ENCODE measurements around the gene SNX25.
A peak's percentile ranks its signal among the peaks of the same experiment; 100 is the strongest.

DNA sequence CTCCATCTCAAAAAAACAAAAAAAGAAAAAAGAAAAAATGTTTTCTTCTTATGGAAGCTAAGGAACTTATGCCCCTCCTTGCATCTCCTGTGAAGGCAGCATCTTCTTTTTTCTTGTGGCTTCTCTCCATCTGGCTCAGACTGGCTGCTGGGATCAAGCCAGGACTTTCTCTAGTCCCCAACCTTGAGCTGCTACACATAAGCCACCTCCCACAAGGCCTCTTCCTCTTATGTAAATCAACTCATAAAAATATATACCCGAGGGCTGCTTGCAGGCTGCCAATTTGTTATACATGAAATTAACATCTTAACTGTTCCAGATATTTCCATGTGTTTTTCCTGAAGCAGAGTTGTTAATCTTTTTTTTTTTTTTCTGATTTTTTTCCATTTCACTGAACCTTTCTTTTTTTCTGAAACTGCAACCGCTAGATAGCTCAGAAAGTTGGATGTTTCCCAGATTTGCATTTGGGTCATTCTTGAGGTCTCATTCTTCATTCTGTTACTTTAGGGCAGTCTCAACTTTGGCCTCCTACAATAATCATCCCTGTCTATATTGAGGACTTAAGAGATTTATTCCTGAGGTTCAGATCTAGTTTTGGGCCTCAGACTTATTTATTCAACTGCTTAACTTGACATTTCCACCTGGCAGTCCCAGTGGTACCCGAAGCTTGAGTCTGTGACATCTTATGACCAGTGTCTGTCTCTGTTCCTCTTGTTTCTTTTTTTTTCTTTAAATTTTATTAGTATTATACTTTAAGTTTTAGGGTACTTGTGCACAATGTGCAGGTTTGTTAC lies 10.3 kb downstream of the SNX25 start:
- no peak for TF ChIP-seq POLR2A (IDR thresholded peaks at IDR 0.05; ENCODE audit: low read depth)
- no peak for TF ChIP-seq EP300 (IDR thresholded peaks at IDR 0.05)
- TF ChIP-seq, protein P1, sequence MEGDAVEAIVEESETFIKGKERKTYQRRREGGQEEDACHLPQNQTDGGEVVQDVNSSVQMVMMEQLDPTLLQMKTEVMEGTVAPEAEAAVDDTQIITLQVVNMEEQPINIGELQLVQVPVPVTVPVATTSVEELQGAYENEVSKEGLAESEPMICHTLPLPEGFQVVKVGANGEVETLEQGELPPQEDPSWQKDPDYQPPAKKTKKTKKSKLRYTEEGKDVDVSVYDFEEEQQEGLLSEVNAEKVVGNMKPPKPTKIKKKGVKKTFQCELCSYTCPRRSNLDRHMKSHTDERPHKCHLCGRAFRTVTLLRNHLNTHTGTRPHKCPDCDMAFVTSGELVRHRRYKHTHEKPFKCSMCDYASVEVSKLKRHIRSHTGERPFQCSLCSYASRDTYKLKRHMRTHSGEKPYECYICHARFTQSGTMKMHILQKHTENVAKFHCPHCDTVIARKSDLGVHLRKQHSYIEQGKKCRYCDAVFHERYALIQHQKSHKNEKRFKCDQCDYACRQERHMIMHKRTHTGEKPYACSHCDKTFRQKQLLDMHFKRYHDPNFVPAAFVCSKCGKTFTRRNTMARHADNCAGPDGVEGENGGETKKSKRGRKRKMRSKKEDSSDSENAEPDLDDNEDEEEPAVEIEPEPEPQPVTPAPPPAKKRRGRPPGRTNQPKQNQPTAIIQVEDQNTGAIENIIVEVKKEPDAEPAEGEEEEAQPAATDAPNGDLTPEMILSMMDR (IDR thresholded peaks at IDR 0.05) = no peak
- peak in 1 of 2 donors; percentile 34 for TF ChIP-seq POLR2AphosphoS5 (IDR thresholded peaks at IDR 0.05)

Measured in esophagus muscularis mucosa (tissue), 4 donors.